Karpas-422 (cell line): ENCODE measurements around the gene ATP9B. TPM values are rescaled to one million over a fixed set of nuclear protein-coding genes. Genes with fewer than 3 reads are reported as not detected.

Experiments
- DNase-seq: peaks from one replicate; pipeline ENCODE4 v3.0.0-alpha.2; 2015
- H2AFZ ChIP-seq: fragments of 200-600 bp; sonication (generic); 2 replicates; pipeline ENCODE4 v1.6.1; 2014; ENCODE audit warnings: antibody characterized with exemption, low read length, mixed read lengths
- H3K27ac ChIP-seq: fragments of 200-600 bp; sonication (generic); 2 replicates; pipeline ENCODE4 v1.5.1; 2014; ENCODE audit warnings: mild to moderate bottlenecking, low read length, moderate library complexity
- H3K27me3 ChIP-seq: fragments of 200-600 bp; sonication (generic); 2 replicates; pipeline ENCODE4 v1.6.1; 2014; ENCODE audit warnings: low read length, mixed read lengths
- H3K36me3 ChIP-seq: fragments of 200-600 bp; sonication (generic); 2 replicates; pipeline ENCODE4 v1.6.1; 2014; ENCODE audit warnings: low read length, mixed read lengths; ENCODE audit not compliant: insufficient read depth
- H3K4me1 ChIP-seq: fragments of 200-600 bp; sonication (generic); 2 replicates; pipeline ENCODE4 v1.6.1; 2014; ENCODE audit warnings: mild to moderate bottlenecking, low read length, mixed read lengths
- H3K4me2 ChIP-seq: fragments of 200-600 bp; sonication (generic); 2 replicates; pipeline ENCODE4 v1.6.1; 2014; ENCODE audit warnings: low read length, low read depth, mild to moderate bottlenecking; ENCODE audit not compliant: poor library complexity, severe bottlenecking
- H3K4me3 ChIP-seq: fragments of 200-600 bp; sonication (generic); 2 replicates; pipeline ENCODE4 v1.5.1; 2014; ENCODE audit warnings: mild to moderate bottlenecking, antibody characterized with exemption, low read length, mixed read lengths
- H3K79me2 ChIP-seq: fragments of 200-600 bp; sonication (generic); 2 replicates; pipeline ENCODE4 v1.6.1; 2014; ENCODE audit warnings: mild to moderate bottlenecking, low read length, mixed read lengths
- H3K9ac ChIP-seq: fragments of 200-600 bp; sonication (generic); 2 replicates; pipeline ENCODE4 v1.6.0; 2014; ENCODE audit warnings: low read length
- H3K9me2 ChIP-seq: fragments of 200-600 bp; sonication (generic), shearing (Covaris generic); replicated peaks from 2 replicates; pipeline ENCODE4 v1.6.0; 2014; ENCODE audit warnings: mild to moderate bottlenecking, low read length, moderate library complexity; ENCODE audit not compliant: insufficient read depth
- H3K9me3 ChIP-seq: fragments of 300-700, 200-600 bp; sonication (generic); 2 replicates; pipeline ENCODE4 v1.6.1; 2014; ENCODE audit warnings: low read length, mixed read lengths
- H4K20me1 ChIP-seq: fragments of 200-600 bp; sonication (generic); 2 replicates; pipeline ENCODE4 v1.6.1; 2014; ENCODE audit warnings: mild to moderate bottlenecking, antibody characterized with exemption, low read length, low read depth; ENCODE audit not compliant: insufficient read depth
- total RNA-seq: library from RNA; depleted of rRNA; stranded (reverse); fragments of >200 nt; shearing (Covaris generic); gene quantifications from 2 replicates; pipeline ENCODE4 v1.2.3, GENCODE V29; 2014; ENCODE audit warnings: low replicate concordance

The ATP9B gene
- total RNA-seq, 1 experiment from 2014 or later, result 65.1 TPM

- Histone ChIP-seq H3K9me2 (no peaks in the 10 kb centered on the region), H3K27ac (peak within 1 kb of the TSS; percentile 64), H3K9me3 (no peaks in the 10 kb centered on the region), H4K20me1 (peaks cover 6% of the 10 kb centered on the region; the same call in 1 of the 2 replicates), H3K4me3 (peak within 1 kb of the TSS; percentile 89), H3K4me1 (peaks cover 58% of the 10 kb centered on the region), H2AFZ (peak within 1 kb of the TSS; percentile 85), H3K36me3 (peaks cover 8% of the 10 kb centered on the region; the same call in 1 of the 2 replicates), H3K27me3 (peaks cover 2% of the 10 kb centered on the region; the same call in 1 of the 2 replicates), H3K9ac (peak within 1 kb of the TSS; percentile 96), H3K79me2 (peaks cover 38% of the 10 kb centered on the region), H3K4me2 (peak within 1 kb of the TSS; percentile 98)
- peak; percentile 91 for DNase-seq
These were observed 326.7 kb downstream of the ATP9B start, which contains the start of gene NFATC1 for GRCh38 chr18:79395761-79396404. TSS of gene NFATC1 (plus strand) at chr18:79395930. CDS start at chr18:79396225, 295 bp downstream.

- Histone ChIP-seq H3K4me1 (peaks cover 66% of the 10 kb centered on the region), H3K36me3 (peaks cover 8% of the 10 kb centered on the region; the same call in 1 of the 2 replicates), H3K9me3 (no peaks in the 10 kb centered on the region), H3K79me2 (peaks cover 45% of the 10 kb centered on the region), H3K4me2 (peak overlapping the region; percentile 98), H3K27ac (peak overlapping the region; percentile 64), H3K27me3 (peaks cover 2% of the 10 kb centered on the region; the same call in 1 of the 2 replicates), H3K9me2 (no peaks in the 10 kb centered on the region), H4K20me1 (peaks cover 6% of the 10 kb centered on the region; the same call in 1 of the 2 replicates), H3K9ac (peak overlapping the region; percentile 96), H3K4me3 (peak overlapping the region; percentile 89), H2AFZ (peak overlapping the region; percentile 85)
- DNase-seq, result peak; percentile 88
These were observed 327.4 kb downstream of the ATP9B start for GRCh38 chr18:79396431-79397246.

- Histone ChIP-seq H3K36me3 (peaks cover 8% of the 10 kb centered on the region; the same call in 1 of the 2 replicates), H3K4me1 (peaks cover 73% of the 10 kb centered on the region), H3K27me3 (peaks cover 2% of the 10 kb centered on the region; the same call in 1 of the 2 replicates), H2AFZ (no peak overlapping the region), H3K4me2 (peak overlapping the region; percentile 98), H3K9ac (peak overlapping the region; percentile 96), H3K79me2 (peaks cover 52% of the 10 kb centered on the region), H4K20me1 (peaks cover 6% of the 10 kb centered on the region; the same call in 1 of the 2 replicates), H3K4me3 (peak overlapping the region; percentile 89), H3K27ac (peak overlapping the region; percentile 64), H3K9me2 (no peaks in the 10 kb centered on the region), H3K9me3 (no peaks in the 10 kb centered on the region)
- DNase-seq, result no peak
These were observed 328.1 kb downstream of the ATP9B start for GRCh38 chr18:79397247-79397829.

GRCh38 chr18:79397830-79398761 lies 328.9 kb downstream of the ATP9B start:
- no peaks in the 10 kb centered on the region for H3K9me3 ChIP-seq
- peak overlapping the region; percentile 98 for H3K4me2 ChIP-seq
- peaks cover 6% of the 10 kb centered on the region; the same call in 1 of the 2 replicates for H4K20me1 ChIP-seq
- H3K27ac ChIP-seq, result peak overlapping the region; percentile 90
- H3K79me2 ChIP-seq, result peaks cover 60% of the 10 kb centered on the region
- no peak overlapping the region for H2AFZ ChIP-seq
- H3K9me2 ChIP-seq, result no peaks in the 10 kb centered on the region
- no peaks in the 10 kb centered on the region; the same call in 1 of the 2 replicates for H3K27me3 ChIP-seq
- peaks cover 76% of the 10 kb centered on the region for H3K4me1 ChIP-seq
- H3K36me3 ChIP-seq, result peaks cover 8% of the 10 kb centered on the region; the same call in 1 of the 2 replicates
- H3K4me3 ChIP-seq, result peak overlapping the region; percentile 89
- peak overlapping the region; percentile 96 for H3K9ac ChIP-seq
- no peak for DNase-seq

GRCh38 chr18:79399275-79400081 lies 330.3 kb downstream of the ATP9B start:
- H3K27me3 ChIP-seq, result no peaks in the 10 kb centered on the region
- no peaks in the 10 kb centered on the region for H3K9me2 ChIP-seq
- H3K4me3 ChIP-seq, result peak overlapping the region; percentile 89
- peak overlapping the region; percentile 78; the same call in 1 of the 2 replicates for H2AFZ ChIP-seq
- peak overlapping the region; percentile 96 for H3K9ac ChIP-seq
- H4K20me1 ChIP-seq, result peaks cover 6% of the 10 kb centered on the region; the same call in 1 of the 2 replicates
- H3K36me3 ChIP-seq, result peaks cover 8% of the 10 kb centered on the region; the same call in 1 of the 2 replicates
- H3K79me2 ChIP-seq, result peaks cover 74% of the 10 kb centered on the region
- H3K9me3 ChIP-seq, result no peaks in the 10 kb centered on the region
- peak; percentile 85 for DNase-seq
- H3K4me2 ChIP-seq, result peak overlapping the region; percentile 98
- peaks cover 76% of the 10 kb centered on the region for H3K4me1 ChIP-seq
- peak overlapping the region; percentile 90 for H3K27ac ChIP-seq

GRCh38 chr18:79400091-79400590 lies 330.9 kb downstream of the ATP9B start:
- Histone ChIP-seq H3K4me3 (peak overlapping the region; percentile 89), H3K9ac (peak overlapping the region; percentile 96), H3K79me2 (peaks cover 80% of the 10 kb centered on the region), H3K36me3 (peaks cover 8% of the 10 kb centered on the region; the same call in 1 of the 2 replicates), H4K20me1 (peaks cover 7% of the 10 kb centered on the region; the same call in 1 of the 2 replicates), H3K9me2 (no peaks in the 10 kb centered on the region), H3K9me3 (no peaks in the 10 kb centered on the region), H3K4me1 (peaks cover 76% of the 10 kb centered on the region), H3K27me3 (no peaks in the 10 kb centered on the region), H3K4me2 (peak overlapping the region; percentile 98), H3K27ac (peak overlapping the region; percentile 90), H2AFZ (0 out of 2 replicates have a peak overlapping the region, but pooled peaks have one; percentile 78)
- DNase-seq, result peak; percentile 88
